IMR-90 (cell line): ENCODE data around the gene LRRC61.

Experiments
- CEBPB ChIP-seq: IDR thresholded peaks from 2 replicates; pipeline ENCODE4 v1.6.1; 2012; ENCODE audit warnings: low read depth, low read length, improper control_type of control experiment
- CHD1 ChIP-seq: IDR thresholded peaks from 2 replicates; pipeline ENCODE4 v1.6.1; 2012; ENCODE audit warnings: low read depth, low read length, improper control_type of control experiment
- ELK1 ChIP-seq: fragments of 150-350 bp; IDR thresholded peaks from 2 replicates; pipeline ENCODE4 v1.6.1; 2016; ENCODE audit warnings: low read depth, mild to moderate bottlenecking, low read length, moderate library complexity, borderline replicate concordance
- MXI1 ChIP-seq: IDR thresholded peaks from 2 replicates; pipeline ENCODE4 v1.6.1; 2012; ENCODE audit warnings: low read depth, mild to moderate bottlenecking, low read length, moderate library complexity, borderline replicate concordance
- POLR2A ChIP-seq: IDR thresholded peaks from 2 replicates; pipeline ENCODE4 v1.6.1; 2012; ENCODE audit warnings: mild to moderate bottlenecking, low read depth, low read length
- RAD21 ChIP-seq: IDR thresholded peaks from 2 replicates; pipeline ENCODE4 v1.6.1; 2012; ENCODE audit warnings: low read length, improper control_type of control experiment
- SMC3 ChIP-seq: fragments of 150-350 bp; IDR thresholded peaks from 2 replicates; pipeline ENCODE4 v1.6.1; 2016; ENCODE audit warnings: low read depth, mild to moderate bottlenecking, antibody characterized with exemption, low read length, moderate library complexity
- USF2 ChIP-seq: fragments of 150-350 bp; IDR thresholded peaks from 2 replicates; pipeline ENCODE4 v1.6.1; 2017; ENCODE audit warnings: mild to moderate bottlenecking, antibody characterized with exemption, low read length, low read depth
- TF ChIP-seq, protein P1 (sequence below): conservative IDR thresholded peaks from 2 replicates; pipeline ENCODE4 v1.5.1; 2012; ENCODE audit warnings: mild to moderate bottlenecking, low read depth, low read length, improper control_type of control experiment

GRCh38 chr7:150381096-150381495 lies 57.9 kb downstream of the LRRC61 start:
- TF ChIP-seq, protein P1, sequence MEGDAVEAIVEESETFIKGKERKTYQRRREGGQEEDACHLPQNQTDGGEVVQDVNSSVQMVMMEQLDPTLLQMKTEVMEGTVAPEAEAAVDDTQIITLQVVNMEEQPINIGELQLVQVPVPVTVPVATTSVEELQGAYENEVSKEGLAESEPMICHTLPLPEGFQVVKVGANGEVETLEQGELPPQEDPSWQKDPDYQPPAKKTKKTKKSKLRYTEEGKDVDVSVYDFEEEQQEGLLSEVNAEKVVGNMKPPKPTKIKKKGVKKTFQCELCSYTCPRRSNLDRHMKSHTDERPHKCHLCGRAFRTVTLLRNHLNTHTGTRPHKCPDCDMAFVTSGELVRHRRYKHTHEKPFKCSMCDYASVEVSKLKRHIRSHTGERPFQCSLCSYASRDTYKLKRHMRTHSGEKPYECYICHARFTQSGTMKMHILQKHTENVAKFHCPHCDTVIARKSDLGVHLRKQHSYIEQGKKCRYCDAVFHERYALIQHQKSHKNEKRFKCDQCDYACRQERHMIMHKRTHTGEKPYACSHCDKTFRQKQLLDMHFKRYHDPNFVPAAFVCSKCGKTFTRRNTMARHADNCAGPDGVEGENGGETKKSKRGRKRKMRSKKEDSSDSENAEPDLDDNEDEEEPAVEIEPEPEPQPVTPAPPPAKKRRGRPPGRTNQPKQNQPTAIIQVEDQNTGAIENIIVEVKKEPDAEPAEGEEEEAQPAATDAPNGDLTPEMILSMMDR: no peak
- TF ChIP-seq CHD1 (no peak), RAD21 (no peak), ELK1 (no peak), CEBPB (no peak), POLR2A (no peak), USF2 (no peak), MXI1 (no peak), SMC3 (no peak)
